ENCODE measurements around the gene SEPTIN2.

Gene SEPTIN2

GRCh38 chr2:241300000-241300399, 15.7 kb upstream of the SEPTIN2 start:
- no peak for TF ChIP-seq CTCF (IDR thresholded peaks at IDR 0.05; ENCODE audit: low read depth, low read length)
- H3K4me3 ChIP-seq (ENCODE audit: low read depth, low read length): no peak overlapping the region

- no peak for TF ChIP-seq CTCF (IDR thresholded peaks at IDR 0.05; ENCODE audit: low read depth, low read length)
- no peak overlapping the region for H3K4me3 ChIP-seq (ENCODE audit: low read depth, low read length)
These were observed 13.6 kb upstream of the SEPTIN2 start for GRCh38 chr2:241302083-241302482.

GRCh38 chr2:241302759-241303651, 12.7 kb upstream of the SEPTIN2 start:
- H3K4me3 ChIP-seq (ENCODE audit: low read depth, low read length): no peak overlapping the region
- no peak for TF ChIP-seq CTCF (IDR thresholded peaks at IDR 0.05; ENCODE audit: low read depth, low read length)

- no peak overlapping the region for H3K4me3 ChIP-seq (ENCODE audit: low read depth, low read length)
- TF ChIP-seq CTCF (IDR thresholded peaks at IDR 0.05; ENCODE audit: low read depth, low read length): no peak
These were observed 11.6 kb upstream of the SEPTIN2 start for GRCh38 chr2:241304039-241304670.

GRCh38 chr2:241307055-241307454, 8.7 kb upstream of the SEPTIN2 start:
- no peak overlapping the region for H3K4me3 ChIP-seq (ENCODE audit: low read depth, low read length)
- TF ChIP-seq CTCF (IDR thresholded peaks at IDR 0.05; ENCODE audit: low read depth, low read length): no peak

- no peak for TF ChIP-seq CTCF (IDR thresholded peaks at IDR 0.05; ENCODE audit: low read depth, low read length)
- H3K4me3 ChIP-seq (ENCODE audit: low read depth, low read length): no peak overlapping the region
These were observed 7.5 kb upstream of the SEPTIN2 start for GRCh38 chr2:241308267-241308666.

Data from WI38 (cell line).